H1 (cell line): Measurements from ENCODE around the gene TLL2. TPM values are rescaled to one million over a fixed set of nuclear protein-coding genes. Genes with fewer than 3 reads are reported as not detected.

Source experiments
- CTCF ChIA-PET: fragments of 300-600 bp; sonication (Branson Sonifier 250); formaldehyde crosslinking; loops from one replicate; lab custom pipeline; 2021; ENCODE audit not compliant: partially characterized antibody; lab: Charles Lee
- POLR2A ChIA-PET: fragments of 300-600 bp; sonication (Branson Sonifier 250); formaldehyde crosslinking; loops from one replicate; lab custom pipeline; 2021; ENCODE audit warnings: inconsistent platforms; ENCODE audit not compliant: partially characterized antibody; lab: Charles Lee
- DNase-seq, 2 experiments: peaks; one replicate each; pipeline versions ENCODE4 v3.0.0 to v3.0.0-alpha.2; 2010 to 2022; ENCODE audit warnings: low spot score in 2 of 2, low read depth in 1 of 2, mixed read lengths in 1 of 2
- FAIRE-seq: peaks from 2 replicates; lab custom pipeline; 2011; peaks lifted over from hg19 to GRCh38; lab: Jason Lieb, UNC
- H2AFZ ChIP-seq: 2 replicates; pipeline ENCODE4 v1.8.1; 2012; ENCODE audit warnings: low read length, inconsistent platforms
- H2AK5ac ChIP-seq: 2 replicates; pipeline ENCODE4 v1.6.1; 2013; ENCODE audit warnings: low read depth, low read length
- H2BK120ac ChIP-seq: replicated peaks from 2 replicates; pipeline ENCODE3; 2013; ENCODE audit warnings: low read depth, low read length, inconsistent platforms
- H2BK12ac ChIP-seq: 2 replicates; pipeline ENCODE4 v1.6.1; 2013; ENCODE audit warnings: low read depth, low read length
- H2BK15ac ChIP-seq: 2 replicates; pipeline ENCODE4 v1.6.1; 2013; ENCODE audit warnings: low read length
- H2BK20ac ChIP-seq: 2 replicates; pipeline ENCODE4 v1.6.1; 2013; ENCODE audit warnings: low read length
- H2BK5ac ChIP-seq: 2 replicates; pipeline ENCODE4 v1.6.1; 2013; ENCODE audit warnings: low read depth, low read length
- H3K14ac ChIP-seq: 2 replicates; pipeline ENCODE4 v1.6.1; 2013; ENCODE audit warnings: inconsistent platforms; ENCODE audit not compliant: insufficient read length
- H3K18ac ChIP-seq: 2 replicates; pipeline ENCODE4 v1.6.1; 2013; ENCODE audit warnings: low read length; ENCODE audit errors: extremely low read depth
- H3K23ac ChIP-seq: 2 replicates; pipeline ENCODE4 v1.6.1; 2013; ENCODE audit warnings: inconsistent platforms; ENCODE audit not compliant: insufficient read length
- H3K23me2 ChIP-seq: 2 replicates; pipeline ENCODE4 v1.6.1; 2013; ENCODE audit warnings: low read depth, low read length
- H3K27ac ChIP-seq: 2 replicates; pipeline ENCODE4 v1.6.1; 2011; ENCODE audit warnings: low read depth, low read length, inconsistent platforms
- H3K27me3 ChIP-seq, 4 experiments: replicated peaks in 1 of 4; 1 replicate in 1 of 4; 2 replicates in 3 of 4; pipeline versions ENCODE4 v1.6.1 to v1.8.1; 2011 to 2013; ENCODE audit warnings: low read length in 3 of 4, mild to moderate bottlenecking in 3 of 4, inconsistent platforms in 2 of 4, mixed read lengths in 2 of 4, moderate library complexity in 1 of 4; ENCODE audit not compliant: control insufficient read depth in 3 of 4, insufficient read depth in 3 of 4; ENCODE audit errors: extremely low read depth in 1 of 4
- H3K36me3 ChIP-seq, 4 experiments: 2 replicates each; pipeline versions ENCODE4 v1.6.1 to v1.8.1; 2011 to 2013; ENCODE audit warnings: mild to moderate bottlenecking in 4 of 4, low read length in 3 of 4, moderate library complexity in 2 of 4, control low read depth in 1 of 4, inconsistent platforms in 1 of 4; ENCODE audit not compliant: insufficient read depth in 4 of 4, control insufficient read depth in 2 of 4
- H3K4ac ChIP-seq: replicated peaks from 2 replicates; pipeline ENCODE3; 2013; ENCODE audit warnings: low read length, low read depth, mixed read lengths, inconsistent platforms; ENCODE audit not compliant: insufficient read length
- H3K4me1 ChIP-seq, 4 experiments: replicated peaks in 1 of 4; 1 replicate in 1 of 4; 2 replicates in 3 of 4; pipeline versions ENCODE4 v1.6.1 to v1.8.1; 2011 to 2013; ENCODE audit warnings: low read length in 3 of 4, inconsistent platforms in 2 of 4, mixed read lengths in 1 of 4; ENCODE audit not compliant: insufficient read depth in 4 of 4, control insufficient read depth in 3 of 4
- H3K4me2 ChIP-seq, 2 experiments: 2 replicates each; pipeline versions ENCODE4 v1.6.1 to v1.8.1; 2011 to 2013; ENCODE audit warnings: low read depth in 2 of 2, low read length in 2 of 2, control low read depth in 1 of 2, inconsistent platforms in 1 of 2, mild to moderate bottlenecking in 1 of 2; ENCODE audit not compliant: insufficient read depth in 1 of 2
- H3K4me3 ChIP-seq, 4 experiments: fragments of 200-600, 300-600 bp in 1 of 4; sonication (generic), shearing (Covaris generic), sonication (Bioruptor Twin) in 1 of 4; 2 replicates each; pipeline versions ENCODE4 v1.5.1 to v1.8.1; 2011 to 2016; ENCODE audit warnings: low read length in 4 of 4, low read depth in 3 of 4, control low read depth in 2 of 4, inconsistent platforms in 2 of 4, mild to moderate bottlenecking in 2 of 4, mixed read lengths in 1 of 4, moderate library complexity in 1 of 4; ENCODE audit not compliant: insufficient read depth in 2 of 4; ENCODE audit errors: extremely low read depth in 1 of 4
- H3K56ac ChIP-seq: replicated peaks from 2 replicates; pipeline ENCODE3; 2013; ENCODE audit warnings: low read depth, mild to moderate bottlenecking, mixed read lengths, low read length, inconsistent platforms; ENCODE audit not compliant: insufficient read length
- H3K79me1 ChIP-seq: 2 replicates; pipeline ENCODE4 v1.6.1; 2013; ENCODE audit warnings: low read depth, low read length, control low read depth
- H3K79me2 ChIP-seq, 2 experiments: 2 replicates each; pipeline versions ENCODE4 v1.6.1 to v1.8.1; 2012 to 2013; ENCODE audit warnings: low read length in 2 of 2, mild to moderate bottlenecking in 2 of 2, inconsistent platforms in 1 of 2; ENCODE audit not compliant: insufficient read depth in 2 of 2, control insufficient read depth in 1 of 2
- H3K9ac ChIP-seq, 4 experiments: replicated peaks in 1 of 4; 1 replicate in 1 of 4; 2 replicates in 3 of 4; pipeline versions ENCODE4 v1.6.1 to v1.8.1; 2011 to 2013; ENCODE audit warnings: low read depth in 3 of 4, low read length in 3 of 4, control low read depth in 2 of 4, mild to moderate bottlenecking in 2 of 4, moderate library complexity in 2 of 4, inconsistent platforms in 1 of 4; ENCODE audit errors: extremely low read depth in 1 of 4
- H3K9me3 ChIP-seq, 2 experiments: 2 replicates each; pipeline versions ENCODE4 v1.6.1 to v1.8.1; 2012 to 2013; ENCODE audit warnings: mild to moderate bottlenecking in 2 of 2, moderate library complexity in 2 of 2, control low read depth in 1 of 2, inconsistent platforms in 1 of 2, low read depth in 1 of 2, low read length in 1 of 2, mixed read lengths in 1 of 2; ENCODE audit not compliant: insufficient read depth in 2 of 2
- H4K20me1 ChIP-seq, 2 experiments: replicated peaks in 1 of 2; 2 replicates each; pipeline versions ENCODE3 to v1.8.1; 2011 to 2013; ENCODE audit warnings: inconsistent platforms in 2 of 2, low read length in 2 of 2, mild to moderate bottlenecking in 1 of 2; ENCODE audit not compliant: insufficient read depth in 2 of 2, control insufficient read depth in 1 of 2
- H4K5ac ChIP-seq: 2 replicates; pipeline ENCODE4 v1.6.1; 2013; ENCODE audit warnings: low read length, low read depth, mixed read lengths, inconsistent platforms; ENCODE audit not compliant: insufficient read length
- H4K8ac ChIP-seq: 2 replicates; pipeline ENCODE4 v1.8.0; 2013; ENCODE audit warnings: mild to moderate bottlenecking, moderate library complexity, low read length, inconsistent platforms; ENCODE audit not compliant: insufficient read depth; ENCODE audit errors: extremely low read depth
- H4K91ac ChIP-seq: replicated peaks from 2 replicates; pipeline ENCODE3; 2013; ENCODE audit warnings: low read length, mixed read lengths, inconsistent platforms; ENCODE audit not compliant: insufficient read length
- CBX5 ChIP-seq: fragments of 300-800, 300-1000 bp; sonication (generic); IDR thresholded peaks from 2 replicates; pipeline ENCODE4 v1.7.1; 2016; ENCODE audit warnings: antibody characterized with exemption, low read length, low read depth
- CHD1 ChIP-seq: IDR thresholded peaks from 2 replicates; pipeline ENCODE4 v1.6.1; 2012; ENCODE audit warnings: low read depth, low read length, improper control_type of control experiment
- CTBP2 ChIP-seq: IDR thresholded peaks from 2 replicates; pipeline ENCODE4 v1.7.0; 2011; ENCODE audit warnings: borderline replicate concordance, mild to moderate bottlenecking, moderate library complexity, mixed read lengths, low read length; ENCODE audit not compliant: insufficient read depth, insufficient read length
- HDAC2 ChIP-seq, 2 experiments: fragments of 300-600 bp in 1 of 2; sonication (generic) in 1 of 2; IDR thresholded peaks; 2 replicates each; pipeline ENCODE4 v1.6.1; 2011 to 2012; ENCODE audit warnings: low read depth in 2 of 2, low read length in 2 of 2, mild to moderate bottlenecking in 2 of 2, moderate library complexity in 2 of 2, borderline replicate concordance in 1 of 2, inconsistent platforms in 1 of 2
- KDM5A ChIP-seq: fragments of 200-600 bp; IDR thresholded peaks from 2 replicates; pipeline ENCODE4 v1.7.1; 2012; ENCODE audit warnings: mild to moderate bottlenecking, low read length, inconsistent platforms, mixed read lengths
- MAFK ChIP-seq: IDR thresholded peaks from 2 replicates; pipeline ENCODE4 v1.6.1; 2012; ENCODE audit warnings: low read depth, mild to moderate bottlenecking, improper control_type of control experiment, low read length
- POLR2A ChIP-seq, 2 experiments: IDR thresholded peaks; 1 replicate in 1 of 2; 2 replicates in 1 of 2; pipeline ENCODE4 v1.6.1; 2011; ENCODE audit warnings: low read depth in 2 of 2, low read length in 2 of 2, mild to moderate bottlenecking in 2 of 2; ENCODE audit errors: control extremely low read depth in 1 of 2
- RAD21 ChIP-seq, 2 experiments: IDR thresholded peaks in 1 of 2; conservative IDR thresholded peaks in 1 of 2; 2 replicates each; pipeline ENCODE4 v1.6.1; 2011; ENCODE audit warnings: low read depth in 2 of 2, low read length in 2 of 2, improper control_type of control experiment in 1 of 2, inconsistent platforms in 1 of 2, mild to moderate bottlenecking in 1 of 2, moderate library complexity in 1 of 2
- TBP ChIP-seq: IDR thresholded peaks from 2 replicates; pipeline ENCODE4 v1.6.1; 2011; ENCODE audit warnings: low read depth, low read length, improper control_type of control experiment
- WGBS, 2 experiments: shearing (Covaris generic) in 1 of 2; methylation state at CpG; one replicate each; pipeline versions ENCODE4 v1.1.6 to v1.1.7; 2013 to 2015; ENCODE audit warnings: low lambda C conversion rate in 2 of 2, mixed read lengths in 2 of 2, inconsistent platforms in 1 of 2, low coverage in 1 of 2, missing lambda C conversion rate in 1 of 2; ENCODE audit not compliant: insufficient replicate concordance in 2 of 2, insufficient coverage in 1 of 2, insufficient read length in 1 of 2; ENCODE audit errors: extremely low coverage in 1 of 2, missing lambda C conversion rate in 1 of 2; 5-methylcytosine and 5-hydroxymethylcytosine counted together
- polyA plus RNA-seq, 7 experiments: library from polyadenylated mRNA; depleted of rRNA in 3 of 7; stranded (reverse) in 5 of 7; unstranded in 2 of 7; fragments of >200 nt in 5 of 7; fragments of 200-250 nt in 2 of 7; gene quantifications; 1 replicate in 5 of 7; 2 replicates in 1 of 7; 4 replicates in 1 of 7; pipeline versions ENCODE4 v1.2.1 to v1.2.3, GENCODE V29; 2011 to 2013; ENCODE audit warnings: missing spikeins in 2 of 7, mixed read lengths in 2 of 7
- total RNA-seq: library from RNA; stranded (reverse); fragmentation: NEBNext Ultra II Directional; extraction: Animal tissue kit (Norgen Biotek cat#: 25700); gene quantifications from 2 replicates; pipeline ENCODE4 v1.2.1, GENCODE V29; 2021
- TF ChIP-seq, protein P1 (sequence below), 3 experiments: IDR thresholded peaks; 1 replicate in 2 of 3; 2 replicates in 1 of 3; pipeline versions ENCODE4 v1.5.1 to v1.6.1; 2011; ENCODE audit warnings: low read length in 3 of 3, mild to moderate bottlenecking in 3 of 3, inconsistent platforms in 2 of 3, low read depth in 1 of 3, moderate library complexity in 1 of 3; ENCODE audit not compliant: insufficient read depth in 1 of 3; ENCODE audit errors: control extremely low read depth in 1 of 3

TLL2 gene
- total and polyA plus RNA-seq, 2 of the 8 experiments (the other 6 are each of a cell fraction or from before 2014, with no cell fraction given): 2.4 to 3.2 TPM

DNA sequence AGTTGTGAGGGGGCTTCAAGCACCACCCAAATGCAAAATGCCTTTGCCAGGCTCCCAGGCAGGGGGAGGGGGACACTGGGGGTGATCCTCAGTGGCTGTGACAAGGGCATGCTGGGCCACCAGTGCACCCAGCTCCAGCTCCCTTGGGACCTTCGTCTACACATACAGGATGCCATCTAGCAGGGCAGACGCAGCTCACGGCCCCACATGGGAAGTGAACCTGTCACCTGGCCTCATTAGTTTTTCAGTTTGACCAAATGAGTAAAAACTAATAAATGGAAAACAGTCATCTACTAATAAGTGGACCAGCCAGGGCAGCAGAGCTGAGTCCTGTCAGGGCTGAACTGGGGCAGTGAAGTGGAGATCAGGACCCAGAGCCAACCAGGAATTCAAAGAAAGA is 50.2 kb downstream of the TLL2 start:
- Histone ChIP-seq H3K14ac (no peak overlapping the region), H2BK12ac (0 out of 2 replicates have a peak overlapping the region, but pooled peaks have one; percentile 5), H4K8ac (0 out of 2 replicates have a peak overlapping the region, but pooled peaks have one; percentile 52), H2AK5ac (0 out of 2 replicates have a peak overlapping the region, but pooled peaks have one; percentile 79), H3K27me3 (no peaks in the 10 kb centered on the region), H3K79me1 (no peaks in the 10 kb centered on the region), H4K91ac (peak overlapping the region; percentile 6), H4K5ac (no peak overlapping the region), H3K23me2 (no peaks in the 10 kb centered on the region), H3K4ac (no peak overlapping the region), H3K9ac (no peak overlapping the region), H3K4me1 (0 out of 7 replicates have a peak, but pooled peaks cover 0 to 2% (median 0%) of the 10 kb centered on the region in 4 experiments), H3K36me3 (no peaks in the 10 kb centered on the region), H2BK5ac (no peak overlapping the region), H3K56ac (no peak overlapping the region), H3K4me3 (no peak overlapping the region), H3K79me2 (no peaks in the 10 kb centered on the region), H2BK15ac (no peak overlapping the region), H2BK120ac (no peak overlapping the region), H4K20me1 (no peaks in the 10 kb centered on the region), H3K9me3 (peaks cover 0 to 4% of the 10 kb centered on the region in 2 experiments; a peak in 2 of 4 replicates), H3K23ac (no peak overlapping the region), H3K27ac (no peak overlapping the region), H3K4me2 (no peak overlapping the region), H3K18ac (peak overlapping the region; percentile 21; the same call in 1 of the 2 replicates), H2AFZ (no peak overlapping the region), H2BK20ac (no peak overlapping the region)
- DNase-seq: no peak
- 95% methylated on average over 3 of the region's 3 CpGs; no CpG with 5 or more reads in 1 of the 2 experiments for WGBS, 2 experiments
- POLR2A ChIA-PET: interaction anchor here (1.2 kb wide), 1 partner anchor 13 kb away, joined by 6 read pairs; no protein-coding TSS in a partner anchor
- no peak for FAIRE-seq
- CTCF ChIA-PET: interaction anchor here (0.9 to 9.1 kb wide), 6 partner anchors 9 to 177 kb away, joined by 3 to 102 read pairs (median 4); partner anchors contain the start of gene TLL2
- TF ChIP-seq MAFK (no peak), KDM5A (no peak), POLR2A (IDR thresholded peaks at IDR 0.05; ENCODE audit: control extremely low read depth in 1 of 2, low read depth in 2 of 2, low read length in 2 of 2) (no peak), CHD1 (no peak), CTBP2 (no peak), HDAC2 (IDR thresholded peaks at IDR 0.05; ENCODE audit: borderline replicate concordance in 1 of 2, low read depth in 2 of 2, low read length in 2 of 2) (no peak), RAD21 (IDR thresholded peaks at IDR 0.05 in 1 of 2, conservative IDR thresholded peaks at IDR 0.05 in 1 of 2; ENCODE audit: low read depth in 2 of 2, low read length in 2 of 2) (no peak), TBP (no peak), CBX5 (no peak)
- TF ChIP-seq, protein P1, sequence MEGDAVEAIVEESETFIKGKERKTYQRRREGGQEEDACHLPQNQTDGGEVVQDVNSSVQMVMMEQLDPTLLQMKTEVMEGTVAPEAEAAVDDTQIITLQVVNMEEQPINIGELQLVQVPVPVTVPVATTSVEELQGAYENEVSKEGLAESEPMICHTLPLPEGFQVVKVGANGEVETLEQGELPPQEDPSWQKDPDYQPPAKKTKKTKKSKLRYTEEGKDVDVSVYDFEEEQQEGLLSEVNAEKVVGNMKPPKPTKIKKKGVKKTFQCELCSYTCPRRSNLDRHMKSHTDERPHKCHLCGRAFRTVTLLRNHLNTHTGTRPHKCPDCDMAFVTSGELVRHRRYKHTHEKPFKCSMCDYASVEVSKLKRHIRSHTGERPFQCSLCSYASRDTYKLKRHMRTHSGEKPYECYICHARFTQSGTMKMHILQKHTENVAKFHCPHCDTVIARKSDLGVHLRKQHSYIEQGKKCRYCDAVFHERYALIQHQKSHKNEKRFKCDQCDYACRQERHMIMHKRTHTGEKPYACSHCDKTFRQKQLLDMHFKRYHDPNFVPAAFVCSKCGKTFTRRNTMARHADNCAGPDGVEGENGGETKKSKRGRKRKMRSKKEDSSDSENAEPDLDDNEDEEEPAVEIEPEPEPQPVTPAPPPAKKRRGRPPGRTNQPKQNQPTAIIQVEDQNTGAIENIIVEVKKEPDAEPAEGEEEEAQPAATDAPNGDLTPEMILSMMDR (IDR thresholded peaks at IDR 0.05; ENCODE audit: control extremely low read depth in 1 of 3, insufficient read depth in 1 of 3, low read depth in 1 of 3, low read length in 3 of 3): no peak
